Adrenal gland (tissue), 12 donors: Measurements from ENCODE around the gene PRKAA2. TPM values are rescaled to one million over a fixed set of nuclear protein-coding genes. Genes with fewer than 3 reads are reported as not detected.

ENCODE experiments used
- DNase-seq, 7 donors: peaks; one replicate each; pipeline ENCODE4 v3.0.0-alpha.2; 2019 to 2020
- H3K27ac ChIP-seq, 5 donors: fragments of 200-600 bp; sonication (generic) in 4 of 5; 1 replicate in 3 of 5; 2 replicates in 2 of 5; pipeline versions ENCODE4 v1.5.1 to v1.8.0; 2016 to 2020; ENCODE audit warnings: mild to moderate bottlenecking in 1 of 5
- H3K27me3 ChIP-seq: fragments of 200-600 bp; 2 replicates; pipeline ENCODE4 v1.8.0; 2021
- H3K36me3 ChIP-seq, 2 donors: fragments of 200-600 bp; replicated peaks in 1 of 2; 1 replicate in 1 of 2; 2 replicates in 1 of 2; pipeline versions ENCODE4 v1.5.1 to v1.8.0; 2018 to 2022
- H3K4me1 ChIP-seq, 2 donors: fragments of 200-600 bp; replicated peaks in 1 of 2; 1 replicate in 1 of 2; 2 replicates in 1 of 2; pipeline versions ENCODE4 v1.5.1 to v1.8.0; 2018 to 2021
- H3K4me3 ChIP-seq, 4 donors: fragments of 200-600 bp; sonication (generic) in 3 of 4; one replicate each; pipeline ENCODE4 v1.5.1; 2016 to 2018
- H3K9me3 ChIP-seq, 3 donors: fragments of 200-600 bp; sonication (generic) in 1 of 3; replicated peaks in 1 of 3; 1 replicate in 2 of 3; 2 replicates in 1 of 3; pipeline versions ENCODE4 v1.5.1 to v1.8.0; 2016 to 2021
- POLR2A ChIP-seq, 2 donors: fragments of 450-650 bp; IDR thresholded peaks; one replicate each; pipeline ENCODE4 v1.6.1; 2017; ENCODE audit warnings: antibody characterized with exemption in 2 of 2, mild to moderate bottlenecking in 2 of 2, moderate library complexity in 1 of 2
- WGBS, 4 donors: extraction: QIAGEN DNeasy Blood & Tissue Kit in 2 of 4; methylation state at CpG; one replicate each; pipeline versions ENCODE4 v1.1.5 to v1.1.7; 2013 to 2017; 5-methylcytosine and 5-hydroxymethylcytosine counted together
- intact Hi-C, 2 donors: fragments of 100-400 bp; cut with DNase I; formaldehyde crosslinking; loops; one replicate each; pipeline versions ENCODE4 v1.14.1 to v1.15.0; 2022 to 2023
- polyA plus RNA-seq, 3 donors: library from polyadenylated mRNA; stranded (reverse); fragments of 200-250 nt in 2 of 3; fragments of 350-450 nt in 1 of 3; fragmentation: Illumina TruSeq in 1 of 3; extraction: RNeasy Lipid Tissue Mini Kit (QIAGEN cat#74804) in 1 of 3; gene quantifications; one replicate each; pipeline ENCODE4 v1.2.3, GENCODE V29; 2013 to 2014
- total RNA-seq, 9 donors: library from RNA; depleted of rRNA in 4 of 9; stranded (reverse); fragments of >200 nt in 4 of 9; fragments of 120-200 nt in 1 of 9; fragmentation: NEBNext Ultra II Directional in 1 of 9; extraction: Animal tissue kit (Norgen Biotek cat#: 25700) in 1 of 9; gene quantifications; one replicate each; pipeline versions ENCODE4 v1.1.0 to v1.2.4, GENCODE V29; 2013 to 2023
- TF ChIP-seq, protein P1 (sequence below), 6 experiments: fragments of 450-650 bp in 4 of 6; fragments of 200-600 bp in 2 of 6; sonication (generic) in 1 of 6; IDR thresholded peaks; 1 replicate in 5 of 6; 2 replicates in 1 of 6; pipeline versions ENCODE4 v1.5.1 to v1.8.0; 2016 to 2021; ENCODE audit warnings: antibody characterized with exemption in 6 of 6, mild to moderate bottlenecking in 2 of 6, moderate library complexity in 1 of 6
- donor health status: healthy with polysubstance abuse.
- donor health status: Bipolar disorder and iron deficiency.
- donor health status: DM: yes; HTN: yes; CAD: no.
- donor health status: DM: no; HTN: no; CAD: no.
- donor health status: DM: no; HTN: no; CAD: no.
- donor health status: DM: yes; HTN: yes; CAD: no.

PRKAA2 gene
- total and polyA plus RNA-seq, 12 donors: 0.74 to 7.6 (median 1.3) TPM

DNA sequence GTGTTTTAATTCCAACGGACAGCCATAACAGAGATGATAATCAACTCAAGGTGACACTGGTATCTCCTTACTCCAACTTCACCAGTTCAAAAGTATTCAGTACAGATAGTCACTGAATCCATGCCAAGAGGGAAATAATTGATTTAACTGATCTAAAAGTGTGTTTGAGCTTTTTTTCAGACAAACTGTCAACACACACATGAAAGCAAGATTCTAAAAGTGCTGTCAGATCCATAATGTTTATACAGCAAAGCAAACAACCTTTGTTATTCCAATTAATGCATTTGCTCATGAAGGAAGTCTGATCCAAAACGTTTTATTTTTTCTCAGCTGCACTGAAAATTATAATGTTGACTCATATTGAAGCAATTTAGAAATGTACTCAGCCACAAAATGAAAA is 5.9 kb upstream of the PRKAA2 start:
- Histone ChIP-seq H3K4me1 (peaks cover 0 to 5% of the 10 kb centered on the region in 2 donors), H3K9me3 (no peaks in the 10 kb centered on the region), H3K27ac (no peak overlapping the region), H3K27me3 (no peaks in the 10 kb centered on the region), H3K4me3 (no peak overlapping the region), H3K36me3 (no peaks in the 10 kb centered on the region)
- intact Hi-C loops: no loop called here
- no peak for TF ChIP-seq POLR2A (IDR thresholded peaks at IDR 0.05)
- TF ChIP-seq, protein P1, sequence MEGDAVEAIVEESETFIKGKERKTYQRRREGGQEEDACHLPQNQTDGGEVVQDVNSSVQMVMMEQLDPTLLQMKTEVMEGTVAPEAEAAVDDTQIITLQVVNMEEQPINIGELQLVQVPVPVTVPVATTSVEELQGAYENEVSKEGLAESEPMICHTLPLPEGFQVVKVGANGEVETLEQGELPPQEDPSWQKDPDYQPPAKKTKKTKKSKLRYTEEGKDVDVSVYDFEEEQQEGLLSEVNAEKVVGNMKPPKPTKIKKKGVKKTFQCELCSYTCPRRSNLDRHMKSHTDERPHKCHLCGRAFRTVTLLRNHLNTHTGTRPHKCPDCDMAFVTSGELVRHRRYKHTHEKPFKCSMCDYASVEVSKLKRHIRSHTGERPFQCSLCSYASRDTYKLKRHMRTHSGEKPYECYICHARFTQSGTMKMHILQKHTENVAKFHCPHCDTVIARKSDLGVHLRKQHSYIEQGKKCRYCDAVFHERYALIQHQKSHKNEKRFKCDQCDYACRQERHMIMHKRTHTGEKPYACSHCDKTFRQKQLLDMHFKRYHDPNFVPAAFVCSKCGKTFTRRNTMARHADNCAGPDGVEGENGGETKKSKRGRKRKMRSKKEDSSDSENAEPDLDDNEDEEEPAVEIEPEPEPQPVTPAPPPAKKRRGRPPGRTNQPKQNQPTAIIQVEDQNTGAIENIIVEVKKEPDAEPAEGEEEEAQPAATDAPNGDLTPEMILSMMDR (IDR thresholded peaks at IDR 0.05): no peak
- no peak for DNase-seq
- 25 to 38% (median 30%) methylated on average over 2 of the region's 2 CpGs for WGBS, 4 donors

DNA sequence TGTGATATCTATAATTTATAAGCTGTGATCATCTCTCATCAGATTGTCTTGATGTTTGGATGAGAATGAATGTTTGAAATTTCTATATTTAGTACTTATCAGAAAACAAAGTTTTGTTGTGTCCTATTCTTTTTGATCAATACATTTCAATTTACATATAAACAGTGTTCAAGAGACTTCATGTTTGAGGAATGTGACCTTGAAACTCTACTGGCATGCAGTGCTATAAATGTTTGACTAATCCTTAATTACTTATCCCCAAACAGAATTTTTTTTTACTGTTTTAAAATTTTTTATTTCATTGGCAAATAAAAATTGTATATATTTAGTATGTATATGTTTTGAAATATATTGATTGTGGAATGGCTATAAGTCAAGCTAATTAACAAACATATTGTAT is 1.5 kb upstream of the PRKAA2 start:
- DNase-seq: no peak
- Histone ChIP-seq H3K4me1 (peaks cover 5 to 11% of the 10 kb centered on the region in 2 donors), H3K4me3 (no peak overlapping the region), H3K27ac (no peak overlapping the region), H3K27me3 (no peaks in the 10 kb centered on the region), H3K9me3 (no peaks in the 10 kb centered on the region), H3K36me3 (no peaks in the 10 kb centered on the region)
- intact Hi-C loops: no loop called here
- no peak for TF ChIP-seq POLR2A (IDR thresholded peaks at IDR 0.05)
- TF ChIP-seq, protein P1 (IDR thresholded peaks at IDR 0.05): no peak

DNA sequence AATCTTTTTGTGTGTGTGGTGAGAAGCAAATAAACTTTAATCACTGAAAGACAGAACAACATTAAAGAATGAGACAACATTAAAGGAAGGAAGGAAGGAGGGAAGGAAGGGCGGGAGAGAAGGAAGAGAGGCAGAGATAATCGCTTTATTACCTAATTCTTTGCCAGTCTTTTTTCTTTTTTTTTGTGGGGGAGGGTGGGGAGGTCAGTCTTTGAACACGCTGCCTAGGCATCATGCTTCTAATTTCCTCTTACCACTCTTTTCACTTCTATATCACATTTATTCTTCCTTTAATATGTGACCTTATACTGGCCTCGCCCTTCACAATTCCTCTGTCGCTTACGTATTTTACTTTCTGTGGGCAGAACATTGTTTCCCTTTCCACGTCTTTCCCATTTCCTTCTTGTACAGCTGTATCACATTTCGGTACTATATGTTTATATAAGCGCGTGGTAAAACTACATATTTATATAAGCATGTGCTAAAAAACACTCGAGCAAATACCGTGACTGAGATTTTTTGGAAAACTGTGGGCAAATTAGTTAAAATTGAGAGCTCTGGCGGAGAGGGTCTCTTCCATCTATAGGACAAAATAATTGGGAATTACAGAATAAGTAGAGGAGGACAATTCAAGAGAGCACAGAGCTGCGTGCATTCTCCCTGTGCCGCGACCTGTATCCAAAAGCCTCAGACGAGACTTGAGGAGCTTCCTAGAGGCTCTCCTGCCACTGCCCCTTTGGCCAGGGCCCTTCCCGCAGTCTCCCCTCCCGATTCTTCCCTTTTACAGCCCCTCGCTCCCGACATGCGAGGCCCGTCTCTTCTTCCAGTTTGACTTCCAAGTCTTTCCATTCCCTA is 823 bp upstream of the PRKAA2 start:
- WGBS, 4 donors: 26 to 30% (median 28%) methylated on average over 23 of the region's 23 CpGs
- DNase-seq: peak in 1 of 7 donors; percentile 15
- intact Hi-C loops: no loop called here
- peak overlapping the region in 1 of 5 donors; percentile 40 for H3K27ac ChIP-seq
- no peaks in the 10 kb centered on the region for H3K36me3 ChIP-seq
- H3K27me3 ChIP-seq: no peaks in the 10 kb centered on the region
- H3K4me1 ChIP-seq: peaks cover 5 to 9% of the 10 kb centered on the region in 2 donors
- peak overlapping the region in 2 of 4 donors; percentile 38 to 90 for H3K4me3 ChIP-seq
- no peaks in the 10 kb centered on the region for H3K9me3 ChIP-seq
- TF ChIP-seq POLR2A (IDR thresholded peaks at IDR 0.05): no peak
- TF ChIP-seq, protein P1 (IDR thresholded peaks at IDR 0.05): no peak

DNA sequence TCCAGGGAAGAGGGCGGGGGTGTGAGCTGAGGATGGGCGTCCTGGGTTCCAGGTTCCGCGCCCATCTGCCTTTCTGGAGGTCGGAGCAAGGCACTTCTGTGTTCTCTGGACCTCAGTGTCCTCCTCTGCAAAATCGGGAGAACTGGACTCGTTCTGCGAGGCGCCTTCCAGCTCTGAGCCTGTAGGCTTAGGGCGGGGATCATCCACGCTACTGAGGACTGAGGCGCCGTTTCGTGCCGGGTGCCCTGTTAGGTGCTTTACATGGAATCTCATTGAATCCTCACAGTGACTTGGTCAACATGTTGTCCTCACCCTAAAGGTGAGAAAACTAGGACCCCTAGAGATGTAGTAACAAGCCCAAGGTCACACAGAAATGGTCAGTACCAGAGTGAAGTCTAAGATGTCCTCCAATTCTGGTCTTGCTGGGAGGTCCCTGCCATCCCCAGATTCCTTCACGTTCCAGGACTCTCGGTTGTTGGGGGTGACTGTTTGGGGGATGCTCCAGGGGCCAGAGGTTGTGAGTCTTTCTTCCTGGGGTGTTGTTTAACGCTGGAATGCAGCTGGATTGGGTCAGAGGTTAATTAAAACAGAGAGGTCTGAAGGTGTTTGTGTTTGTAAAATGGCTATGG is 677 bp downstream of the PRKAA2 start:
- WGBS, 4 donors: 9 to 60% (median 20%) methylated on average over 3 to 18 of the region's 18 CpGs
- Histone ChIP-seq H3K27ac (peak overlapping the region in 1 of 5 donors; percentile 40), H3K4me1 (peaks cover 5 to 8% of the 10 kb centered on the region in 2 donors), H3K27me3 (no peaks in the 10 kb centered on the region), H3K9me3 (no peaks in the 10 kb centered on the region), H3K36me3 (no peaks in the 10 kb centered on the region), H3K4me3 (peak overlapping the region in 2 of 4 donors; percentile 38 to 90)
- DNase-seq: peak in 4 of 7 donors; percentile 7 to 23 (median 12)
- TF ChIP-seq POLR2A (IDR thresholded peaks at IDR 0.05): no peak
- TF ChIP-seq, protein P1 (IDR thresholded peaks at IDR 0.05): no peak
- intact Hi-C loops: no loop called here
